ENCODE data around the gene MAP2K3.
"Not testable (repeated sequence)": the region's sequence is repeated elsewhere in the genome, so short reads cannot be mapped to it uniquely, and the experiment has no call there.

The MAP2K3 gene

GRCh38 chr17:21349358-21350050 is 65.0 kb downstream of the MAP2K3 start:
- not testable (repeated sequence) for ATAC-seq

GRCh38 chr17:21350495-21350894 is 66.0 kb downstream of the MAP2K3 start:
- ATAC-seq: not testable (repeated sequence)

GRCh38 chr17:21351366-21352065 is 67.0 kb downstream of the MAP2K3 start:
- ATAC-seq: no peak

GRCh38 chr17:21352221-21352980 is 67.9 kb downstream of the MAP2K3 start:
- ATAC-seq: no peak
- TF ChIP-seq POU6F1 (CRISPR knock-in tag; IDR thresholded peaks at IDR 0.05; ENCODE audit: borderline replicate concordance, low read depth) (no peak), ARNTL (CRISPR knock-in tag; IDR thresholded peaks at IDR 0.05; ENCODE audit: borderline replicate concordance, low read depth) (no peak), BACH2 (CRISPR knock-in tag; IDR thresholded peaks at IDR 0.05; ENCODE audit: borderline replicate concordance) (no peak), RARB (CRISPR knock-in tag; IDR thresholded peaks at IDR 0.05) (no peak), ZNF70 (CRISPR knock-in tag; IDR thresholded peaks at IDR 0.05) (no peak), ZFP3 (CRISPR knock-in tag; IDR thresholded peaks at IDR 0.05) (no peak), ZNF565 (CRISPR knock-in tag; conservative IDR thresholded peaks at IDR 0.05; ENCODE audit: low read depth) (no peak), CSRNP3 (CRISPR knock-in tag; IDR thresholded peaks at IDR 0.05) (no peak)

More at GRCh38 chr17:21351366-21352065, 67.0 kb downstream of the MAP2K3 start:
- TF ChIP-seq CREB5 (CRISPR knock-in tag; IDR thresholded peaks at IDR 0.05; ENCODE audit: low read depth) (no peak), TOX (CRISPR knock-in tag; IDR thresholded peaks at IDR 0.05; ENCODE audit: borderline replicate concordance) (no peak), PPARA (CRISPR knock-in tag; IDR thresholded peaks at IDR 0.05; ENCODE audit: borderline replicate concordance) (no peak), PATZ1 (CRISPR knock-in tag; IDR thresholded peaks at IDR 0.05; ENCODE audit: borderline replicate concordance) (no peak), ZFP30 (CRISPR knock-in tag; IDR thresholded peaks at IDR 0.05) (no peak), ZNF70 (CRISPR knock-in tag; IDR thresholded peaks at IDR 0.05) (no peak), TCF4 (CRISPR knock-in tag; IDR thresholded peaks at IDR 0.05; ENCODE audit: borderline replicate concordance) (no peak), OSR1 (CRISPR knock-in tag; IDR thresholded peaks at IDR 0.05) (no peak), GLIS3 (CRISPR knock-in tag; IDR thresholded peaks at IDR 0.05) (no peak), BACH2 (CRISPR knock-in tag; IDR thresholded peaks at IDR 0.05; ENCODE audit: borderline replicate concordance) (no peak), ZNF8 (CRISPR knock-in tag; IDR thresholded peaks at IDR 0.05) (no peak), ZNF565 (CRISPR knock-in tag; conservative IDR thresholded peaks at IDR 0.05; ENCODE audit: low read depth) (no peak), TSHZ2 (CRISPR knock-in tag; IDR thresholded peaks at IDR 0.05) (no peak), ZC3H10 (CRISPR knock-in tag; IDR thresholded peaks at IDR 0.05) (no peak), RARB (CRISPR knock-in tag; IDR thresholded peaks at IDR 0.05) (no peak)
